Posterior cingulate gyrus (tissue), 11 donors: ENCODE data around the gene CLCN7.

Experiments
- DNase-seq, 10 donors: peaks; one replicate each; pipeline versions ENCODE4 v3.0.0 to v3.0.0-alpha.2; 2020 to 2021; ENCODE audit warnings: mixed read lengths in 3 of 10
- intact Hi-C: fragments of 100-400 bp; cut with DNase I; formaldehyde crosslinking; loops from one replicate; pipeline ENCODE4 v1.15.1; 2023

CLCN7 gene

GRCh38 chr16:1503110-1503955, 28.5 kb upstream of the CLCN7 start:
- peak in 1 of 10 donors; percentile 67 for DNase-seq
- intact Hi-C loops: no loop called here

- peak in 2 of 10 donors; percentile 76 to 79 for DNase-seq
- intact Hi-C loops: no loop called here
These were observed 27.5 kb upstream of the CLCN7 start for GRCh38 chr16:1502092-1503004.

GRCh38 chr16:1501630-1502029, 26.8 kb upstream of the CLCN7 start:
- intact Hi-C loops: no loop called here
- peak in 1 of 10 donors; percentile 56 for DNase-seq

GRCh38 chr16:1500465-1501150, 25.8 kb upstream of the CLCN7 start:
- peak in 2 of 10 donors; percentile 30 to 76 for DNase-seq
- intact Hi-C loops: no loop called here

GRCh38 chr16:1499756-1500464, 25.1 kb upstream of the CLCN7 start:
- peak in 2 of 10 donors; percentile 59 to 70 for DNase-seq
- intact Hi-C loops: loop anchor here (10.0 kb wide), 1 partner anchor 115 kb away; the partner anchor contains the start of genes CRAMP1 and IFT140

GRCh38 chr16:1498899-1499676, 24.3 kb upstream of the CLCN7 start:
- intact Hi-C loops: loop anchor here (10.0 kb wide), 1 partner anchor 116 kb away; the partner anchor contains the start of genes CRAMP1 and IFT140
- peak in 3 of 10 donors; percentile 52 to 86 (median 62) for DNase-seq

- intact Hi-C loops: loop anchor here (10.0 kb wide), 1 partner anchor 118 kb away; the partner anchor contains the start of genes CRAMP1 and IFT140
- DNase-seq: peak in 3 of 10 donors; percentile 30 to 85 (median 80)
These were observed 22.3 kb upstream of the CLCN7 start for GRCh38 chr16:1497014-1497598.

GRCh38 chr16:1496464-1496863, 21.6 kb upstream of the CLCN7 start:
- DNase-seq: peak in 1 of 10 donors; percentile 61
- intact Hi-C loops: loop anchor here (10.0 kb wide), 1 partner anchor 118 kb away; the partner anchor contains the start of genes CRAMP1 and IFT140

GRCh38 chr16:1495889-1496262, 21.0 kb upstream of the CLCN7 start:
- intact Hi-C loops: loop anchor here (10.0 kb wide), 1 partner anchor 119 kb away; the partner anchor contains the start of genes CRAMP1 and IFT140
- DNase-seq: peak in 3 of 10 donors; percentile 58 to 74 (median 65)

- DNase-seq: peak in 3 of 10 donors; percentile 43 to 71 (median 62)
- intact Hi-C loops: loop anchor here (10.0 kb wide), 1 partner anchor 119 kb away; the partner anchor contains the start of genes CRAMP1 and IFT140
These were observed 20.5 kb upstream of the CLCN7 start for GRCh38 chr16:1495211-1495888.

- DNase-seq: peak in 3 of 10 donors; percentile 43 to 83 (median 78)
- intact Hi-C loops: loop anchor here (10.0 kb wide), 1 partner anchor 120 kb away; the partner anchor contains the start of genes CRAMP1 and IFT140
These were observed 19.9 kb upstream of the CLCN7 start for GRCh38 chr16:1494711-1495110.

GRCh38 chr16:1494129-1494640, 19.4 kb upstream of the CLCN7 start:
- intact Hi-C loops: loop anchor here (10.0 kb wide), 1 partner anchor 121 kb away; the partner anchor contains the start of genes CRAMP1 and IFT140
- peak in 2 of 10 donors; percentile 68 to 82 for DNase-seq

GRCh38 chr16:1493746-1494094, 18.9 kb upstream of the CLCN7 start:
- intact Hi-C loops: loop anchor here (10.0 kb wide), 1 partner anchor 121 kb away; the partner anchor contains the start of genes CRAMP1 and IFT140

GRCh38 chr16:1492923-1493745, 18.3 kb upstream of the CLCN7 start, which contains the start of gene TELO2:
Gene TELO2, plus strand, starts transcription at chr16:1493360. Its CDS starts 922 bp downstream, at chr16:1494282.
- DNase-seq: peak; percentile 69 to 97 (median 77)
- intact Hi-C loops: loop anchor here (10.0 kb wide), 1 partner anchor 122 kb away; the partner anchor contains the start of genes CRAMP1 and IFT140

More at GRCh38 chr16:1493746-1494094, 18.9 kb upstream of the CLCN7 start:
- no peak for DNase-seq

- intact Hi-C loops: loop anchor here (10.0 kb wide), 1 partner anchor 122 kb away; the partner anchor contains the start of genes CRAMP1 and IFT140
- peak in 1 of 10 donors; percentile 63 for DNase-seq
These were observed 17.5 kb upstream of the CLCN7 start for GRCh38 chr16:1492082-1492922.
